HPDE6-E6E7 (cell line): ENCODE results near the gene MEIS2.

Source experiments
- DNase-seq: peaks from one replicate; pipeline ENCODE4 v3.0.0; 2011; ENCODE audit warnings: missing footprints; ENCODE audit errors: extremely low spot score

The MEIS2 gene

GRCh38 chr15:36901012-36901411, 199.3 kb downstream of the MEIS2 start:
- DNase-seq, result no peak

- DNase-seq, result no peak
Observed at GRCh38 chr15:36899696-36900095, 200.7 kb downstream of the MEIS2 start.

GRCh38 chr15:36898536-36899126, 201.7 kb downstream of the MEIS2 start:
- no peak for DNase-seq

- DNase-seq, result no peak
Observed at GRCh38 chr15:36897834-36898233, 202.5 kb downstream of the MEIS2 start.

- no peak for DNase-seq
Observed at GRCh38 chr15:36896949-36897348, 203.4 kb downstream of the MEIS2 start.

- no peak for DNase-seq
Observed at GRCh38 chr15:36894075-36894474, 206.3 kb downstream of the MEIS2 start.

- no peak for DNase-seq
Observed at GRCh38 chr15:36893276-36893675, 207.1 kb downstream of the MEIS2 start.

- DNase-seq, result no peak
Observed at GRCh38 chr15:36888011-36888992, 212.0 kb downstream of the MEIS2 start.

- DNase-seq, result no peak
Observed at GRCh38 chr15:36887214-36887961, 213.0 kb downstream of the MEIS2 start.

GRCh38 chr15:36886701-36887100, 213.6 kb downstream of the MEIS2 start:
- no peak for DNase-seq

GRCh38 chr15:36886191-36886590, 214.2 kb downstream of the MEIS2 start:
- DNase-seq, result no peak

- no peak for DNase-seq
Observed at GRCh38 chr15:36885771-36886170, 214.6 kb downstream of the MEIS2 start.

GRCh38 chr15:36884936-36885635, 215.3 kb downstream of the MEIS2 start:
- DNase-seq, result no peak

- DNase-seq, result no peak
Observed at GRCh38 chr15:36884518-36884875, 215.9 kb downstream of the MEIS2 start.

GRCh38 chr15:36883713-36884517, 216.4 kb downstream of the MEIS2 start:
- DNase-seq, result peak; percentile 73

GRCh38 chr15:36882487-36883131, 217.7 kb downstream of the MEIS2 start:
- DNase-seq, result no peak

GRCh38 chr15:36882056-36882455, 218.3 kb downstream of the MEIS2 start:
- DNase-seq, result no peak

GRCh38 chr15:36881516-36881915, 218.8 kb downstream of the MEIS2 start:
- DNase-seq, result no peak

- DNase-seq, result no peak
Observed at GRCh38 chr15:36880913-36881460, 219.4 kb downstream of the MEIS2 start.
